H7 (cell line): ENCODE results near the gene TEP1. TPM values are rescaled to one million over a fixed set of nuclear protein-coding genes. Genes with fewer than 3 reads are reported as not detected.

Experiments used
- DNase-seq: peaks from one replicate; pipeline ENCODE4 v3.0.0; 2012
- H3K27me3 ChIP-seq: 2 replicates; pipeline ENCODE4 v1.6.0; 2011; ENCODE audit warnings: mild to moderate bottlenecking, low read length; ENCODE audit not compliant: control insufficient read depth, insufficient read depth
- H3K36me3 ChIP-seq: replicated peaks from 2 replicates; pipeline ENCODE4 v1.5.1; 2011; ENCODE audit warnings: low read length; ENCODE audit not compliant: control insufficient read depth, insufficient read depth
- H3K4me3 ChIP-seq: 2 replicates; pipeline ENCODE4 v1.5.1; 2011; ENCODE audit warnings: low read depth, mild to moderate bottlenecking, control low read depth, low read length, moderate library complexity; ENCODE audit not compliant: insufficient read depth
- total RNA-seq: library from RNA; depleted of rRNA; stranded (reverse); fragments of >200 nt; shearing (Covaris generic); gene quantifications from 2 replicates; pipeline ENCODE4 v1.2.3, GENCODE V29; 2014

Gene TEP1
- total RNA-seq, 1 experiment from 2014 or later = 10.5 TPM

DNA sequence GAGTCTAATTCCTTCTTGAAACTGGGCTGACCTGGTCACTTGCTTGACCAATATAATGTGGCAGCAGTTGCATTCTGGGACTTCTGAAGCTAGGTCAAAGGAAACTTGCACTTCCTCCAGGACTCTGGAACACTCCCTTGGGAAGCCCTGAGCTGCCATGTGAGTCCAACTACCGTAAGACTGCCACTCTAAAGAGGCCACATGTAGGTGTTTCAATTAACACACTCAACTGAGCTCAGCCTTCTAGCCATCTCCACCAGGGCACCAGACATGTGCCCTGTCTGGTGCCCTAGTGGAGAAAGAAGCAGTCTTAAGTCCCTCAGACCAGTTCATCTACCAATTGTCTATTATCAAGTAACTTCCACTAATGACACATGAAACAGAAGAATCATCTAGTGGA is 6.1 kb upstream of the TEP1 start:
- Histone ChIP-seq H3K36me3 (no peaks in the 10 kb centered on the region), H3K27me3 (no peaks in the 10 kb centered on the region), H3K4me3 (no peak overlapping the region)
- DNase-seq = no peak

GRCh38 chr14:20418501-20418909 is 5.2 kb upstream of the TEP1 start:
- no peak overlapping the region for H3K4me3 ChIP-seq
- H3K27me3 ChIP-seq = no peaks in the 10 kb centered on the region
- H3K36me3 ChIP-seq = no peaks in the 10 kb centered on the region
- no peak for DNase-seq

DNA sequence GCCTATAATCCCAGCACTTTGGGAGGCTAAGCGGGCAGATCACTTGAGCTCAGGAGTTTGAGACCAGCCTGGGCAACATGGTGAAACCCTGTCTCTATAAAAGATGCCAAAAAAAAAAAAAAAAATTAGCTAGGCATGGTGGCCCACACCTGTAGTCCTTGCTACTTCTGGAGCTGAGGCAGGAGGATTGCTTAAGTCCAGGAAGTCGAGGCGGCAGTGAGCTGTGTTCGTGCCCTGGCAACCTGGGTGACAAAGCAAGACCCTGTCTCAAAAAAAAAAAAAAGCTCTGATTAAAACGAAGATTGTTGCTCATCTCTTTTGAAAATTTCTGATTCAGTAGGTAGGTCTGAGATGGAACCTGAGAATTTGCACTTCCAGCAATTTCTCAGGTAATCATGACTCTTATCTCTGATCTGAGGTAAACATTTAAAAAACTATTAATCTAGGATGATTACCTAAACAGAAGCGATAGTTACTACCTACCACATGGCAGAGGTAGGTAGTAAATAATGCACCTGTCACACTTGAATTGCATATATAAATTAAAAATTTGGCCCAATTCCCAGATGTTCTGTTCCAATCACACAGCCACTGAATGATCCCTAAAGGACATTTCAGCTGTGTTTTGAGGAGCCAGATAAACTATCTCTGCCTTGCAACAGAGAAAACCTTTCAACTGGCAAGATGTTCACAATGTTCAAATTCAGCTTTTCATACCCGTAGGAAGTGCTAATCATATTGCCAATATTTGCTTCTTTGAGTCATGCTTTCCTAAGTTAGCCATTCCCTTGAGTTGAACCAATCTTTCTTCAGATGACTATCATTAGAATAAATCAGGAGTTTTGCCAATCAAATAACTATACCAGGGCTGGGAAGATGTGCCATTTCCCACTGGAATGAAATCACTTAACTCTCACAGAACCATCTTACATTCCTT is 4.2 kb upstream of the TEP1 start:
- no peaks in the 10 kb centered on the region for H3K27me3 ChIP-seq
- no peak overlapping the region for H3K4me3 ChIP-seq
- no peak for DNase-seq
- no peaks in the 10 kb centered on the region for H3K36me3 ChIP-seq

DNA sequence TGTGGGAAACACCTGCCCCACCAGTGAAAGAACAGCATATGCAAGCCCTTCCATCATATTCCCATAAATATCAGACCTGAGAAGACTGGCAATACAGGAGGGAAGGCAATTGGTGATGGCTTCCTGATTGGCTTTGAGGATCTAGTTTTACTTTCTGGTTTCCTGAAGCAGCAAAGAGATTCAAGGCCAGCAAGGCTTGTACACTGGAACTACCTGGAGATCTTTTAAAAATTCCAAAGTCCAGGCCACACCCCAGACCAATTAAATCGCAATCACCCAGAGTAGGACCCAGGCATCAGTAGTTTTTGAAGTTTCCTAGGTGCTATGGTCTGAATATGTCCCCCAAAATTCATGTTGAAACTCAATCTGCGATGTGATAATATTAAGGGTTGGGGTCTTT is 2.9 kb upstream of the TEP1 start:
- Histone ChIP-seq H3K27me3 (no peaks in the 10 kb centered on the region), H3K36me3 (no peaks in the 10 kb centered on the region), H3K4me3 (no peak overlapping the region)
- no peak for DNase-seq

- Histone ChIP-seq H3K36me3 (no peaks in the 10 kb centered on the region), H3K4me3 (no peak overlapping the region), H3K27me3 (no peaks in the 10 kb centered on the region)
- peak; percentile 62 for DNase-seq
These were observed 2.5 kb upstream of the TEP1 start for GRCh38 chr14:20415782-20416206.

GRCh38 chr14:20413744-20414082 is 412 bp upstream of the TEP1 start:
- Histone ChIP-seq H3K27me3 (no peaks in the 10 kb centered on the region), H3K4me3 (peak overlapping the region; percentile 87), H3K36me3 (no peaks in the 10 kb centered on the region)
- DNase-seq = peak; percentile 53

GRCh38 chr14:20412411-20412810 is 890 bp downstream of the TEP1 start:
- H3K27me3 ChIP-seq = no peaks in the 10 kb centered on the region
- H3K4me3 ChIP-seq = peak overlapping the region; percentile 87
- DNase-seq = no peak
- H3K36me3 ChIP-seq = peaks cover 5% of the 10 kb centered on the region

GRCh38 chr14:20409226-20409625 is 4.1 kb downstream of the TEP1 start:
- Histone ChIP-seq H3K4me3 (no peak overlapping the region), H3K36me3 (peaks cover 5% of the 10 kb centered on the region), H3K27me3 (no peaks in the 10 kb centered on the region)
- DNase-seq = no peak

GRCh38 chr14:20403521-20403920 is 9.8 kb downstream of the TEP1 start:
- peaks cover 5% of the 10 kb centered on the region for H3K36me3 ChIP-seq
- H3K4me3 ChIP-seq = no peak overlapping the region
- no peaks in the 10 kb centered on the region for H3K27me3 ChIP-seq
- no peak for DNase-seq

DNA sequence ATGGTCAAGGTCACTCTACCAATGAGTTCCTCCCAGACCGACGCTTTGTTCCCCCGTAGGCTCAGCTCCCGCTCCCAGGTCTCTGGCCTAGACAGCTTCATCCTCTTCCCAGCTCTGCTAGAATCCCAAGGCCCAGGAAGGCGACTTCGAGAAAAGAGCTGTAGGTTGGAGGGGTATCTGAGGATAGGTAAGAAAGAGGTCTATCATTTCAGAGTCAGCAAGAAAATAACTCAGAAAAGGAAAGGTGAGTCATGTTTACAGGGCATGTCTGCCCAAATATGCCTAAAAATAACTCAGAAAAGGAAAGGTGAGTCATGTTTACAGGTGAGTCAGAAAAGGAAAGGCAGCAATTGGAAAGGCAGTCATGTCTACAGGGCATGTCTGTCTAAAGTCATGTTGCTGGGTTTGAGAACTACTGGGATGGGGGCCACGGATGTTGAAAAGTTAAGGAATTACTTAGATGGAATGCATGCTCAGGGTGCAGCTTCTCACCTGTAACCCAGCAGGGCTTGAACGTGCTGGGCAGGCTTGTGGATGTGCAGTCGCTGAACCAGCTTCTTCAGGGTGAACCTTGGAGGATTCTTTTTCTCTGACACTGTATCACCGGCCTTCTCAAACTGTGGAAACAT is 12.2 kb downstream of the TEP1 start:
- no peaks in the 10 kb centered on the region for H3K27me3 ChIP-seq
- DNase-seq = no peak
- H3K4me3 ChIP-seq = no peak overlapping the region
- no peaks in the 10 kb centered on the region; the same call in none of the 2 replicates for H3K36me3 ChIP-seq

GRCh38 chr14:20400589-20400964 is 12.7 kb downstream of the TEP1 start:
- Histone ChIP-seq H3K4me3 (no peak overlapping the region), H3K36me3 (no peaks in the 10 kb centered on the region; the same call in none of the 2 replicates), H3K27me3 (no peaks in the 10 kb centered on the region)
- no peak for DNase-seq

DNA sequence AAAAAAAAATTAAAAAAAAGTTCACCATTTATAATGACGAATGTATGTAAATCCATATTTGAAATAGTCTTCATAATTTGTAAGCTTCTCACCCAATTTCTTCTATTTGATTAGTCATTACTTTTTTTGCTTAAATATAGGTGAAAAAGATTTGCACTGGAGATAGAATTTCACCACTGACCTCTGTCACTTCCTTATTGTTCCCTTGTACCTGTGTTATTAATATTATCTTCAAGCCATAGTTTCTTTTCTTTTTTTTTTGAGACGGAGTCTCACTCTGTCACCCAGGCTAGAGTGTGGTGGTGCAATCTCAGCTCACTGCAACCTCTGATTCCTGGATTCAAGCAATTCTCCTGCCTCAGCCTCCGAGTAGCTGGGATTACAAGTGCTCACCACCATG is 15.8 kb downstream of the TEP1 start:
- DNase-seq = no peak
- Histone ChIP-seq H3K36me3 (peaks cover 2% of the 10 kb centered on the region), H3K27me3 (no peaks in the 10 kb centered on the region), H3K4me3 (no peak overlapping the region)

GRCh38 chr14:20391505-20391904 is 21.8 kb downstream of the TEP1 start:
- Histone ChIP-seq H3K36me3 (peaks cover 11% of the 10 kb centered on the region), H3K27me3 (no peaks in the 10 kb centered on the region), H3K4me3 (no peak overlapping the region)
- DNase-seq = no peak

- no peak overlapping the region for H3K4me3 ChIP-seq
- H3K36me3 ChIP-seq = peaks cover 20% of the 10 kb centered on the region
- H3K27me3 ChIP-seq = no peaks in the 10 kb centered on the region
- peak; percentile 70 for DNase-seq
These were observed 25.1 kb downstream of the TEP1 start for GRCh38 chr14:20388159-20388558.

- H3K36me3 ChIP-seq = peaks cover 20% of the 10 kb centered on the region
- no peak for DNase-seq
These were observed 25.7 kb downstream of the TEP1 start for GRCh38 chr14:20387576-20387975.

More at GRCh38 chr14:20387576-20387975, 25.7 kb downstream of the TEP1 start:
- no peak overlapping the region for H3K4me3 ChIP-seq
- H3K27me3 ChIP-seq = no peaks in the 10 kb centered on the region
